ENCODE measurements around the gene MT1X.

Gene MT1X

GRCh38 chr16:56684256-56684925, 2.1 kb downstream of the MT1X start:
- TF ChIP-seq ELK4 (IDR thresholded peaks at IDR 0.05; ENCODE audit: borderline replicate concordance, low read depth, low read length), result no peak
- no peak for TF ChIP-seq ZNF677 (tag by site-specific recombination; IDR thresholded peaks at IDR 0.05)
- TF ChIP-seq SP2 (tag by site-specific recombination; IDR thresholded peaks at IDR 0.05), result no peak
- TF ChIP-seq HOXA7 (CRISPR knock-in tag; IDR thresholded peaks at IDR 0.05; ENCODE audit: borderline replicate concordance), result no peak
- TF ChIP-seq SALL2 (tag by site-specific recombination; IDR thresholded peaks at IDR 0.05; ENCODE audit: borderline replicate concordance), result no peak
- no peak for TF ChIP-seq REPIN1 (tag by site-specific recombination; IDR thresholded peaks at IDR 0.05; ENCODE audit: low read depth)
- no peak for TF ChIP-seq ZNF514 (tag by site-specific recombination; IDR thresholded peaks at IDR 0.05)
- no peak for TF ChIP-seq ZNF10 (tag by site-specific recombination; IDR thresholded peaks at IDR 0.05)
- no peak for TF ChIP-seq ZNF214 (tag by site-specific recombination; IDR thresholded peaks at IDR 0.05; ENCODE audit: borderline replicate concordance)
- TF ChIP-seq ZNF311 (tag by site-specific recombination; IDR thresholded peaks at IDR 0.05; ENCODE audit: borderline replicate concordance), result no peak
- no peak for TF ChIP-seq ZNF391 (tag by site-specific recombination; IDR thresholded peaks at IDR 0.05; ENCODE audit: borderline replicate concordance, low read depth)
- TF ChIP-seq ZNF791 (tag by site-specific recombination; IDR thresholded peaks at IDR 0.05), result no peak
- Histone ChIP-seq H3K4me3 (ENCODE audit: low read depth, low read length) (no peak overlapping the region), H3K4me1 (ENCODE audit: control insufficient read depth, insufficient read depth, low read length) (peaks cover 3% of the 10 kb centered on the region), H3K9me3 (ENCODE audit: control insufficient read depth, insufficient read depth, low read depth, low read length) (no peaks in the 10 kb centered on the region), H3K27ac (ENCODE audit: extremely low read depth, low read depth, low read length) (no peak overlapping the region), H3K36me3 (ENCODE audit: control insufficient read depth in 2 of 2, insufficient read depth in 1 of 2, low read length in 2 of 2) (no peaks in the 10 kb centered on the region)
- ChIA-PET CTCF (interaction anchor here (1.3 to 2.7 kb wide), 2 partner anchors 10 to 17 kb away, joined by 6 to 12 read pairs; no protein-coding TSS in a partner anchor), POLR2A (no interaction called here)

GRCh38 chr16:56684926-56685590, 2.8 kb downstream of the MT1X start:
- Histone ChIP-seq H3K36me3 (ENCODE audit: control insufficient read depth in 2 of 2, insufficient read depth in 1 of 2, low read length in 2 of 2) (no peaks in the 10 kb centered on the region), H3K4me3 (ENCODE audit: low read depth, low read length) (no peak overlapping the region), H3K27ac (ENCODE audit: extremely low read depth, low read depth, low read length) (no peak overlapping the region), H3K4me1 (ENCODE audit: control insufficient read depth, insufficient read depth, low read length) (peaks cover 3% of the 10 kb centered on the region), H3K9me3 (ENCODE audit: control insufficient read depth, insufficient read depth, low read depth, low read length) (no peaks in the 10 kb centered on the region)
- CTCF ChIA-PET, result interaction anchor here (1.3 to 2.7 kb wide), 2 partner anchors 11 to 16 kb away, joined by 6 to 12 read pairs; no protein-coding TSS in a partner anchor
- TF ChIP-seq HOXD13 (CRISPR knock-in tag; IDR thresholded peaks at IDR 0.05; ENCODE audit: borderline replicate concordance), result no peak
- TF ChIP-seq ZNF521 (tag by site-specific recombination; IDR thresholded peaks at IDR 0.05), result no peak
- no peak for TF ChIP-seq GLIS1 (tag by site-specific recombination; IDR thresholded peaks at IDR 0.05)
- TF ChIP-seq OSR2 (tag by site-specific recombination; IDR thresholded peaks at IDR 0.05), result no peak
- no peak for TF ChIP-seq ZNF16 (tag by site-specific recombination; IDR thresholded peaks at IDR 0.05; ENCODE audit: low read depth)
- TF ChIP-seq TCF7L2 (IDR thresholded peaks at IDR 0.05; ENCODE audit: borderline replicate concordance, low read depth, low read length), result no peak
- TF ChIP-seq WT1 (tag by site-specific recombination; IDR thresholded peaks at IDR 0.05), result no peak
- no peak for TF ChIP-seq RBAK (tag by site-specific recombination; IDR thresholded peaks at IDR 0.05)
- no peak for TF ChIP-seq KLF17 (tag by site-specific recombination; IDR thresholded peaks at IDR 0.05)
- TF ChIP-seq ZNF768 (tag by site-specific recombination; IDR thresholded peaks at IDR 0.05), result no peak
- TF ChIP-seq ZFP69B (tag by site-specific recombination; IDR thresholded peaks at IDR 0.05), result no peak
- no peak for TF ChIP-seq KLF9 (tag by site-specific recombination; IDR thresholded peaks at IDR 0.05; ENCODE audit: low read depth)
- TF ChIP-seq ZBTB10 (tag by site-specific recombination; IDR thresholded peaks at IDR 0.05), result no peak
- TF ChIP-seq ZXDB (tag by site-specific recombination; IDR thresholded peaks at IDR 0.05), result no peak
- no peak for TF ChIP-seq ZNF510 (tag by site-specific recombination; IDR thresholded peaks at IDR 0.05; ENCODE audit: insufficient replicate concordance)
- no peak for TF ChIP-seq MEIS1 (CRISPR knock-in tag; IDR thresholded peaks at IDR 0.05; ENCODE audit: borderline replicate concordance)
- TF ChIP-seq GLI2 (tag by site-specific recombination; IDR thresholded peaks at IDR 0.05; ENCODE audit: borderline replicate concordance, low read depth), result no peak
- POLR2A ChIA-PET, result no interaction called here
